Measurements from ENCODE around the gene KRT31.

- TF ChIP-seq FOXA1 (IDR thresholded peaks at IDR 0.05) (no peak), SP1 (IDR thresholded peaks at IDR 0.05) (no peak), FOXK2 (IDR thresholded peaks at IDR 0.05) (no peak), CTBP1 (IDR thresholded peaks at IDR 0.05; ENCODE audit: borderline replicate concordance) (no peak), HDGF (IDR thresholded peaks at IDR 0.05; ENCODE audit: borderline replicate concordance) (no peak), SUZ12 (IDR thresholded peaks at IDR 0.05) (no peak), ELF4 (IDR thresholded peaks at IDR 0.05) (no peak), TARDBP (IDR thresholded peaks at IDR 0.05) (no peak), FOXM1 (IDR thresholded peaks at IDR 0.05; ENCODE audit: borderline replicate concordance) (no peak), NFRKB (IDR thresholded peaks at IDR 0.05) (no peak), PKNOX1 (IDR thresholded peaks at IDR 0.05) (no peak), BHLHE40 (IDR thresholded peaks at IDR 0.05; ENCODE audit: borderline replicate concordance) (no peak), L3MBTL2 (conservative IDR thresholded peaks at IDR 0.05) (no peak)
Observed at GRCh38 chr17:41433586-41433985, 36.2 kb upstream of the KRT31 start.
